HG03469 (cell line): Measurements from ENCODE around the gene AUTS2.
A peak's percentile ranks its signal among the peaks of the same experiment; 100 is the strongest.
"Not testable (repeated sequence)": the region's sequence is repeated elsewhere in the genome, so short reads cannot be mapped to it uniquely, and the experiment has no call there.

ENCODE experiments used
- ATAC-seq: cut with Tn5 transposase; IDR thresholded peaks from one replicate; pipeline ENCODE4 v1.9.1; 2021; ENCODE audit warnings: mild to moderate bottlenecking, moderate library complexity, moderate number of reproducible peaks; ENCODE audit not compliant: unreplicated experiment

AUTS2 gene

GRCh38 chr7:70729553-70730157, 1131.4 kb downstream of the AUTS2 start:
- ATAC-seq: not testable (repeated sequence)

GRCh38 chr7:70730451-70731110, 1132.3 kb downstream of the AUTS2 start:
- ATAC-seq: no peak

- no peak for ATAC-seq
These were observed 1134.8 kb downstream of the AUTS2 start for GRCh38 chr7:70733090-70733489.

- ATAC-seq: no peak
These were observed 1136.1 kb downstream of the AUTS2 start for GRCh38 chr7:70734411-70734810.

GRCh38 chr7:70735313-70735712, 1137.0 kb downstream of the AUTS2 start:
- no peak for ATAC-seq

- no peak for ATAC-seq
These were observed 1138.6 kb downstream of the AUTS2 start for GRCh38 chr7:70736715-70737460.

GRCh38 chr7:70738151-70738885, 1140.0 kb downstream of the AUTS2 start:
- no peak for ATAC-seq

- no peak for ATAC-seq
These were observed 1141.5 kb downstream of the AUTS2 start for GRCh38 chr7:70739646-70740210.

GRCh38 chr7:70741666-70742065, 1143.4 kb downstream of the AUTS2 start:
- ATAC-seq: no peak

GRCh38 chr7:70743531-70744325, 1145.5 kb downstream of the AUTS2 start:
- ATAC-seq: no peak

GRCh38 chr7:70744492-70744891, 1146.2 kb downstream of the AUTS2 start:
- no peak for ATAC-seq

GRCh38 chr7:70749831-70750230, 1151.6 kb downstream of the AUTS2 start:
- ATAC-seq: no peak

GRCh38 chr7:70751895-70752294, 1153.6 kb downstream of the AUTS2 start:
- no peak for ATAC-seq

- ATAC-seq: no peak
These were observed 1154.5 kb downstream of the AUTS2 start for GRCh38 chr7:70752794-70753241.

- ATAC-seq: no peak
These were observed 1158.5 kb downstream of the AUTS2 start for GRCh38 chr7:70756789-70757188.

- ATAC-seq: no peak
These were observed 1160.4 kb downstream of the AUTS2 start for GRCh38 chr7:70758646-70759045.

- ATAC-seq: no peak
These were observed 1161.4 kb downstream of the AUTS2 start for GRCh38 chr7:70759674-70760073.

- ATAC-seq: peak; percentile 28
These were observed 1163.5 kb downstream of the AUTS2 start for GRCh38 chr7:70761711-70762328.

GRCh38 chr7:70762696-70763095, 1164.4 kb downstream of the AUTS2 start:
- no peak for ATAC-seq
